ENCODE measurements around the gene FBN1.

GRCh38 chr15:48644467-48644826, 1.1 kb downstream of the FBN1 start:
- no peak for TF ChIP-seq CTCF (IDR thresholded peaks at IDR 0.05)
- TF ChIP-seq POLR2A (IDR thresholded peaks at IDR 0.05): no peak

All from esophagus squamous epithelium (tissue), 4 donors.